ENCODE data around the gene ENPP1. TPM values are rescaled to one million over a fixed set of nuclear protein-coding genes. Genes with fewer than 3 reads are reported as not detected.
"Not testable (repeated sequence)": the region's sequence is repeated elsewhere in the genome, so short reads cannot be mapped to it uniquely, and the experiment has no call there.

ENPP1 gene
- total and polyA plus RNA-seq, 2 donors (not counting 1 experiment from before 2014, with no cell fraction given), result 0.13 to 0.42 TPM

DNA sequence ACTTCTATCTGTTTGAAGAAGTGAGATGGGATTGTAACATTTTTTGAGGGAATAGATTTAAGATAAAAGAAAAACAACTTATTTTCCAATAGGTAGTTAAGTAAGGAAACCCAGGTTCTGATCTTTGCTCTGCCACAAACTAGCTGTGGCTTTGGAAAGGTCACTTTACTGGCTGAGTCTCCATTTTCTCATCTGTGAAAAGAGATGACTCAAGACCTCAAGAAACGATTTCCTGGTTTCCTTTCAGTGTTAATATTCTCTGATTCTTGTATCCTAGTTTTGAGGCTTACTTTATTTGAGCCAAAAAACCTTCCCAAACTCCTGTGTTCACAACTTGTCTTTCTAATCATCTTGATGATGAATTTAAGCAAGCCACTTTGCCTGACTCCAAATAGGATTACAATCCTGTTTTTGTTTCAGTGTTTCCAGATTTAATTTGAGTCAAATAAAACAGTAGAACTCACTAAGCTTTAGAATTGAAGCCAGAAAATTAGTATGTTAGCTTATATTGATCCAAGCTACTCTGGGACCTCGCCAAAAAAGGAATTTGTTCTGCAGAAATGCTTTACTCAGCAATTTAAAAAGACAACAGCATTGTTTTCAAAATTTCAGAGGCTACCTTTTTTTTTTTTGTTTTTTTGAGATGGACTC lies 51.1 kb downstream of the ENPP1 start:
- Histone ChIP-seq H3K4me3 (ENCODE audit: control extremely low read depth in 1 of 5, extremely low read depth in 1 of 5, insufficient read depth in 1 of 5, low read depth in 2 of 5, low read length in 4 of 5) (no peak overlapping the region), H3K27ac (ENCODE audit: low read length in 2 of 2) (no peak overlapping the region), H3K79me2 (ENCODE audit: control insufficient read depth, insufficient read depth, low read length) (no peaks in the 10 kb centered on the region), H3K9me3 (ENCODE audit: control extremely low read depth in 1 of 3, control insufficient read depth in 2 of 3, insufficient read depth in 1 of 3, low read length in 2 of 3) (no peaks in the 10 kb centered on the region), H3K9ac (ENCODE audit: low read length) (no peak overlapping the region), H3K4me1 (ENCODE audit: control insufficient read depth in 2 of 2, insufficient read depth in 2 of 2, low read length in 2 of 2) (no peaks in the 10 kb centered on the region), H3K4me2 (replicated peaks; ENCODE audit: low read depth, low read length, poor library complexity, severe bottlenecking) (no peak overlapping the region), H2AFZ (ENCODE audit: insufficient read depth, low read depth, low read length, poor library complexity, severe bottlenecking) (no peak overlapping the region), H3K36me3 (replicated peaks in 1 of 2; ENCODE audit: control extremely low read depth in 1 of 2, control insufficient read depth in 1 of 2, extremely low read depth in 1 of 2, insufficient read depth in 2 of 2, low read length in 1 of 2) (no peaks in the 10 kb centered on the region), H3K27me3 (replicated peaks in 1 of 4; ENCODE audit: control extremely low read depth in 1 of 4, control insufficient read depth in 3 of 4, insufficient read depth in 4 of 4, low read length in 3 of 4) (no peaks in the 10 kb centered on the region), H4K20me1 (ENCODE audit: control insufficient read depth, insufficient read depth, low read length, poor library complexity, severe bottlenecking) (no peaks in the 10 kb centered on the region)
- ATAC-seq (ENCODE audit: low read depth) (no peak), DNase-seq (no peak)
- CTCF ChIA-PET, result no interaction called here
- H3K27ac Mint-ChIP-seq, result no peak overlapping the region
- no peaks in the 10 kb centered on the region for H3K27me3 Mint-ChIP-seq
- TF ChIP-seq EZH2 (IDR thresholded peaks at IDR 0.05; ENCODE audit: borderline replicate concordance, insufficient read depth, low read depth, low read length, poor library complexity, severe bottlenecking), result no peak
- TF ChIP-seq, protein P1, sequence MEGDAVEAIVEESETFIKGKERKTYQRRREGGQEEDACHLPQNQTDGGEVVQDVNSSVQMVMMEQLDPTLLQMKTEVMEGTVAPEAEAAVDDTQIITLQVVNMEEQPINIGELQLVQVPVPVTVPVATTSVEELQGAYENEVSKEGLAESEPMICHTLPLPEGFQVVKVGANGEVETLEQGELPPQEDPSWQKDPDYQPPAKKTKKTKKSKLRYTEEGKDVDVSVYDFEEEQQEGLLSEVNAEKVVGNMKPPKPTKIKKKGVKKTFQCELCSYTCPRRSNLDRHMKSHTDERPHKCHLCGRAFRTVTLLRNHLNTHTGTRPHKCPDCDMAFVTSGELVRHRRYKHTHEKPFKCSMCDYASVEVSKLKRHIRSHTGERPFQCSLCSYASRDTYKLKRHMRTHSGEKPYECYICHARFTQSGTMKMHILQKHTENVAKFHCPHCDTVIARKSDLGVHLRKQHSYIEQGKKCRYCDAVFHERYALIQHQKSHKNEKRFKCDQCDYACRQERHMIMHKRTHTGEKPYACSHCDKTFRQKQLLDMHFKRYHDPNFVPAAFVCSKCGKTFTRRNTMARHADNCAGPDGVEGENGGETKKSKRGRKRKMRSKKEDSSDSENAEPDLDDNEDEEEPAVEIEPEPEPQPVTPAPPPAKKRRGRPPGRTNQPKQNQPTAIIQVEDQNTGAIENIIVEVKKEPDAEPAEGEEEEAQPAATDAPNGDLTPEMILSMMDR (IDR thresholded peaks at IDR 0.05), result no peak
- intact Hi-C loops (cut with micrococcal nuclease), result no loop called here
- no peaks in the 10 kb centered on the region for H3K4me1 Mint-ChIP-seq
- no peak overlapping the region for H3K4me3 Mint-ChIP-seq
- WGBS (ENCODE audit: insufficient coverage), result no CpG with 5 or more reads among the region's 2 CpGs
- H3K9me3 Mint-ChIP-seq (ENCODE audit: insufficient read depth), result no peaks in the 10 kb centered on the region
- POLR2A ChIA-PET, result no interaction called here

DNA sequence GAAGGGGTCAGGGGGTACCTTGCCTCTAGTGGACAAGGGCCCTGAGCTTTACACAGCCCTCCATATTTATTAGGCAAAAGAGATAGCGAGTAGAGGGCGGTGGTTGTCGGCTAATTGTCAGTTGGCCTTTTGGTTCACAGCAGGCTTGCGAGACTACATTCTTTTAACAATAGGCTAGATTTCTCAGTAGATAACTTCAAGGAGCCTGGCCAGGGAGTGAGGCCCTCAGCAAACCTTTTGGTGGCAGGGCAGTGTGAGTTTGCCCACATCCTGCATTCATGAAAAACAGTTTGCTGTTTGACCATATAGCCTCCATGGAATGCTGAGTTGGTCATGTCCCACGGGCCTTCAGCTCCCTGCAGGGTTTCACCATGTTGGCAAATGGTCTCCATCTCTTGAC lies 51.8 kb downstream of the ENPP1 start:
- intact Hi-C loops (cut with micrococcal nuclease); H3K4me3 ChIP-seq (ENCODE audit: control extremely low read depth in 1 of 5, extremely low read depth in 1 of 5, insufficient read depth in 1 of 5, low read depth in 2 of 5, low read length in 4 of 5); H3K79me2 ChIP-seq (ENCODE audit: control insufficient read depth, insufficient read depth, low read length); DNase-seq; H2AFZ ChIP-seq (ENCODE audit: insufficient read depth, low read depth, low read length, poor library complexity, severe bottlenecking); H3K36me3 ChIP-seq (replicated peaks in 1 of 2; ENCODE audit: control extremely low read depth in 1 of 2, control insufficient read depth in 1 of 2, extremely low read depth in 1 of 2, insufficient read depth in 2 of 2, low read length in 1 of 2); H3K9me3 Mint-ChIP-seq (ENCODE audit: insufficient read depth); H3K9ac ChIP-seq (ENCODE audit: low read length); CTCF ChIA-PET; H3K4me1 ChIP-seq (ENCODE audit: control insufficient read depth in 2 of 2, insufficient read depth in 2 of 2, low read length in 2 of 2); H3K27ac Mint-ChIP-seq; H4K20me1 ChIP-seq (ENCODE audit: control insufficient read depth, insufficient read depth, low read length, poor library complexity, severe bottlenecking); H3K27me3 Mint-ChIP-seq; ATAC-seq (ENCODE audit: low read depth); POLR2A ChIA-PET; H3K4me3 Mint-ChIP-seq; H3K27me3 ChIP-seq (replicated peaks in 1 of 4; ENCODE audit: control extremely low read depth in 1 of 4, control insufficient read depth in 3 of 4, insufficient read depth in 4 of 4, low read length in 3 of 4); H3K4me1 Mint-ChIP-seq; H3K9me3 ChIP-seq (ENCODE audit: control extremely low read depth in 1 of 3, control insufficient read depth in 2 of 3, insufficient read depth in 1 of 3, low read length in 2 of 3); H3K4me2 ChIP-seq (replicated peaks; ENCODE audit: low read depth, low read length, poor library complexity, severe bottlenecking); H3K27ac ChIP-seq (ENCODE audit: low read length in 2 of 2): not testable (repeated sequence)
- 85% methylated on average over 3 of the region's 5 CpGs for WGBS (ENCODE audit: insufficient coverage)
